Stimulated activated CD8-positive, alpha-beta memory T cell treated with anti-CD3 and anti-CD28 coated beads, Interleukin-15, amount 100 ng/mL, for 48 hours (primary cell): Measurements from ENCODE around the gene CHN1.

Experiments
- DNase-seq, 2 donors: peaks; one replicate each; pipeline ENCODE4 v3.0.0-alpha.2; 2020; ENCODE audit warnings: low read depth in 2 of 2

Gene CHN1

DNA sequence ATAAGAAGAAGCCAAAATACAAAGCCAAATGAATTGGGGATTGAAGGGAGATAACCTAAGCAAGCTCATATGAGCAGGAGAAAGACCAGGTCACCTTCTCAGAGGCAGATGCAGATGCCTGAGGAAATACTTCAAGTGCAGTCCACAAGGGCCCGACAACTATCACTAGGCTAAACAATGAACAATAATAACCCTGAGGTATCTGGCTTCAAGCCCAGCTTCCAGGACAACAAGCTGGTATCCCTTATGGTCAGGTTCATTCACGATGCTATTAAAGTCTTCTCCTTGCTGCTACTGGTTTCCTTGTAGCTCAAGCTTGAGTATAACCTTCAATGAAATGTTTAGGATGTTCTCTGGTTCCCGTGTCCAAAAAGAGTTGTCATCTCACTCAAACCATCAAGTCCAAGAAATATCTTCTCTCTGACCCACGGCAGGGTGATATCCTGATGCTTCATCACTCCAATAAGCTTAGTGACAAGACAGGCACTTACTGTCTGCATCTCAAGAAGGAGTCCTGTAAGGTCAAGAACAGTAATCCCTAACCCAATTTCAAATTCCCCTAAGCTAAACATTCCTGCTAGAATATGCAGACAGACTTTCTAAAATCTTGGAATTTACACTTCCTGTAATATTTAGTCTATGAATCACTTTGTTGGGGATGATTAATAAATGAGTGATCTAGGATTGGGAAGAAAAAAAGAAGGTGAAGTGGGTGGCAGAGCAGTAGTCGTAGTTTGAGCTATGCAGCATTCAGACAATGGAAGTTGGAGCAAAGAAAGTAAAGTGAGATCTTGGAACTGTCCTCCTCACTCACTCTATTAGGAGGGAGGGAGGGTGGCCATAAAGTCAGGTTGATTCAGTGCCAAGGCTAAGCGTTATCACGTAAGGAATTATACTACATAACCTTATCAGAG is 33.1 kb downstream of the CHN1 start:
- DNase-seq, result no peak

- no peak for DNase-seq
Measured at GRCh38 chr2:174970092-174970491, 35.1 kb downstream of the CHN1 start.

DNA sequence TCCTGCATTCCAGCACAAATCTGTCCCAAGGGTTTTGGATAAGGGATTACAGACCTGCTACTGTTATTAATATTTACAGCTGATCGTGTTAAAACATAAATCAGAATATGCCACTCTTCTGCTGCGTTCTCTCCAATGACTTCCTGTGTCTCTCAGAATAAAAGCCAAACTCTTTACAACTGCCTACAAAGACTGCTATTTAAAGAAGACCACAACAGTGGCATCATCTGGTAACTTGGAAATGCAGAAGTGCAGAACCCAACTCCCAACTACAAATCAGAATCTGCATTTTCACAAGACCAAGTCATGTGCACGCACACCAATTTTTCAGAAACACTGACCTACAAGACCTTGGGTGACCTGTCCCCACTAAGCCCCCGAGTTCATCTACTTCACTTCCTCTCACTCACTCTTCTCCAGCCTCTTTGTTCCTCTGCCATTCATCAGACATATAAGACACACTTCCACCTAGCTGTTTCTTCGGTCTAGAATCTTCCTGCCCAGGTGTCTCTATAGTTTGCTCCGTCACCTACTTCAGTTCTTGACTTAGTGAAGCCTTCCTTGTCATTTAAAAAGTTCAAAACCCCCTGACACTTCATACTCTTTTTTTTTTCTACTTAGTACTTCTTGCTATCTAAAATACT is 36.0 kb downstream of the CHN1 start:
- no peak for DNase-seq

- no peak for DNase-seq
Measured at GRCh38 chr2:174967691-174968260, 37.4 kb downstream of the CHN1 start.

GRCh38 chr2:174967086-174967485 is 38.1 kb downstream of the CHN1 start:
- no peak for DNase-seq

DNA sequence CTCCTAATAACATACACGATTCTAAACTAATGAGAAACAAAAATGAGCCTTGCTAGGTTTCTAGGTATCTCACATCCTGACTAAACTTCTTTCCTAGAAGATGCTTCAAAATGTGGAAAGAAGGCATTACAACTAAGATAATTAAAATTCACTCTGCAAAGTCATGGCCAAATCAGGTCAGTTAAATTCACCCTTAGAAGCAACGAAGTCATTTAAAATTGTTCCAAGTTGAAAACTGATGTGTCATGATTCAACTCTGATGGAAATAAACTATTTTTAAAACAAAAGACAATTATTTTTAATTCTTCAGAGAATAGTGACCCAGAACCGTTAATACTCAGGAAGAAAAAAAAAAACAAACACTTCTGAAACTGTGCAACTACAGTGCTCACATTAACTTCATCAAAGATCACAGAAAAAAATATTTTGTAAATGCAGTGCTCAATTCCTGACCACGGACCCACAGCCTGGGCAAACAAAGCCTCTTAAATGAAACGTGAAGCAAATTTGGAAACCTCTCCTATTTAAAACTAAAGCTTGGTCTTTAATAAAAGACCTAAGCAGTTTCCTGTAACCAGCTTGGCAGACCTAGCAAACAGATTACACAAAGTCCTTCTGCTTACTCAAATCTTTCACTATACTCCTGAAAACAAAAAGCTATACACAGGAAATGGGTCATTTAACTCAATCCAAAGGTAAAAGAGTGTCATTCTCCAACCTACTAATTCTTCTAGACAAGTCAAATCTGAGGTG is 39.0 kb downstream of the CHN1 start:
- no peak for DNase-seq

DNA sequence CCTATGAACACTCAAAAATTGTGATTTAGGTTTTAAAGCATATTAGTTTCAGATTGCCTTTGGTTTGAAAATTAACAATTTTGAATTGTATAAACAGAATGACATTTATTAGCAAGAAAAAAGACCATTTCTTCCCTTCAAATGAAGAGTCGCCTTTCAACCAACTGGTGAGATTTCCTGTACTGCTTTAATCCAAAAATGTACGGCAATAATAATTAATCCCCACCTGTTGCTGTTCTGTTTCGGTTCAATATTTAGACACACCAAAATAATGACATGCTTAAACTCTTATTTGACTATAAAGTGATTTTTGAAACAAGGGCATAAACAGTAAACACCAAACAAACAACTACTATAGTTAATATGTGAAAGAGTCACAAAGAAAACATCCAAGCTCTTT is 39.6 kb downstream of the CHN1 start:
- DNase-seq, result no peak

GRCh38 chr2:174964404-174964803 is 40.8 kb downstream of the CHN1 start:
- DNase-seq, result no peak

DNA sequence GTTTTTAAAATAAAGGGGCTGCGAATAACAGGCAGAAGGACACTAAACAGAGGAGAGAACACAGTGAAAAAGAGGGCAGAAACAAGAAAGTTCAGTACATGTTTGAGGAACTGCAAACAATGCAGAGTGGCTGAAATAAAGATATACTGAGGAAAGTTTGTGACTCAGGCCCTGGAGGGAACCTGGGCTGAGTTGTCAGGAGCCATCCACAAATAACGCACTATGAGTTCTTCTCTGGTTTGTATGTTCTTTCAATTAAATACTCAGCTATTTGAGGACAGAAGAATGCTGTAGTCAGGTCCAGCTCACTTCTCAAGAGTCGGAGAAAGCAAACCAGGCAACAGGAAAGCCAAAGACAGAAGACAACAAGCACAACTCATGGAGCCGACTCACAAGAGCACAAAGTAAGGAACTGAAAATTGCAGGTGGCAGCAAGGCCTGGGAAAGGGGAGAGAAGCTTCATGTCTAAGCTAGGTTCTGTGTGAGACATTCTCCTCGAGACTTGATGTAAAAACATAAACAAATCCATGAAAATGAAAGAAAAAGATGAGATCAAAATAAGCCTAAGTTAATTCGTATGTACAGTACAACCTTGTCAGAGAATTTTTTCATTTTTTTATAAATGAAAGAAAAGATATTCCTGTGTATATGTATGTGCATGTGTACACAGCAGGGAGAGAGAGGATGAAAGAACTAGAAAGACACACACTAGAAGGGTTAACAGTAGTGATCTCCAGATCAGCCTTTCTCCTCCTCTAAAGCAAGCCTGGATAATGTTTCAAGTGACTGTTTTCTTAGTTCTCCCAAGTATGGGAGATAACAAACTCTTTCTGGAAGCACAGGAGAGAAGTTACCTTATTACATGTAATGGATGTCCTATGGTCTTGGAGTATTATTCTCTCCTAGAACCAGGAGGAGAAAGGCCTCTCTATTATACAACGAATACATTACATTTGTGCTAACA is 41.5 kb downstream of the CHN1 start:
- no peak for DNase-seq

- no peak for DNase-seq
Measured at GRCh38 chr2:174959787-174960186, 45.4 kb downstream of the CHN1 start.

- DNase-seq, result no peak
Measured at GRCh38 chr2:174957050-174957449, 48.1 kb downstream of the CHN1 start.

GRCh38 chr2:174952607-174953006 is 52.6 kb downstream of the CHN1 start:
- DNase-seq, result no peak

DNA sequence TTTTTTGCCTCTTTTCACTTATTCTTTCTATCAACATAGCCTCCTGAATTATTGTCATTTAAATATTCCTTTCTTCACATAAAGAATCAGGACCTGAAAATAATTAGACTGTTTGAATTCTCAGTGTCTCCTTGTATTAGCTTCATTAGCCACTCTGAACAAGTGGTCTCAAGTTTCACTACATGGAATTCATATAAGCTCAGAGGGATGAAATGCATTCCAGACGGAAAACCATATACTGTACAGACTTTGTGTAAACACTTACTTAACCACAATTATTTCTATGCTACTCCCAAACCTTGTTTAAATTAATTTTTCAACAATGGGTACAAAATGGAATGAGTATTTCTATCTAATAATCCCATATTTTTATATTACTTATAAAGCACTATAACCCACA is 53.4 kb downstream of the CHN1 start:
- DNase-seq, result no peak

DNA sequence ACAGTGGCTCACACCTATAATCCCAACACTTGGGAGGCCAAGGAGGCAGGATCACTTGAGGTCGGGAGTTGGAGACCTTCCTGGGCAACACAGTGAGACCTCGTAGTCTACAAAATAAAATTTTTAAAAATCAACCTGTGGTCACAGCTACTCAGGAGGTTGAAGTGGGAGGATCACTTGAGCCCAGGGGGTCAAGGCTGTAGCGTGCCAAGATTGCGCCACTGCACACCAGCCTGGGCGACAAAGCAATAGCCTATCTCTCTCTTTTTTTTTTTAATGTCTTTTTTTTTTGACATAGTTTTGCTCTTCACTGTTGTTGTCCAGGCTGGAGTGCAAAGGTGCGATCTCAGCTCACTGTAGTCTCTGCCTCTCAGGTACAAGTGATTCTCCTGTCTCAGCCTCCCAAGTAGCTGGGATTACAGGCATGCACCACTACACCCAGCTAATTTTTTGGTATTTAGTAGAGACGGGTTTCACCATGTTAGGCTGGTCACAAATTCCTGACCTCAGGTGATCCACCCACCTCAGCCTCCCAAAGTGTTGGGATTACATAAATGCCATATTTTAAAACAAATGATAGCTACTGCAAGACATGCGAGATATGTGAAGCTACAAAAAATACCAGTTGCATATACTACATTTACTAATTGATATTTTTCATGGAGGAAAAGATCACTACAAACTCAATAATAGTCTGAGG is 55.0 kb downstream of the CHN1 start:
- DNase-seq, result no peak

GRCh38 chr2:174945601-174946260 is 59.5 kb downstream of the CHN1 start:
- no peak for DNase-seq

DNA sequence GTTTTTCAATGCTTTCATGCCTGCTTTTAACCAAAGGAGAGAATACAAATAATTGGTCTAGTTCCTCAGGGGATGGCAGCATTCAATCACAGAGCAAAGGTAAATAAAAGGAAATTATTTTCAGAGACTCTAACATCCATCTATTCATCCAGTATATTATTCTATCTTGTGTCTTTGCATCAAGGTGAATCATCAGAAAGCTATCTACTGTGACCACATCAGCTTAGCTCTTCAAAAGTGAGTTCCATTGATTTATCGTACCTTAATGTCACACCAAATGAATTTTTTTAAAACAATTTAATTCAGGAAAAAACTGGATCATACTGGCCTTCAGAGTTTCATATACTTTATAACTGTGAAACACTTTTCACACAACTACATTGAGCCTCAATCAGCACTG is 66.1 kb downstream of the CHN1 start:
- no peak for DNase-seq

DNA sequence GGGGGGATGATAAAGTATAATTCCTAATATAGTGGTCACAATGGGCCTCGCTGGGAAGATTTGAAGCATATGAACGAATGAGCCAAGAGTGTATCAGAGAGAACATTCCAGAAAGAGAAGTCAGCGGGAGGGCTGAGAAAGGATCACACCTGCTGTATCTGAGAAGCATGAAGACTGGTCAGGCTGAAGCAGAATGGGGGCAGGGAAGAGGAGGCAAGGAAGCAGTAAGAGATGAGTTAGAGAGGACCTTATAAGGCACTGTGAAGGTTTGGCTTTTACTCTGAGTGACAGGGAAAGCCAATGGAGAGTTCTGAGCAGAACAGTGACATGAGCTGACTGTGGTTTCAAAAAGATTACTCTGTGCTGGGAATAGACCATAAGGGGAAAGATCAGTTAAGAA is 73.5 kb downstream of the CHN1 start:
- DNase-seq, result no peak

DNA sequence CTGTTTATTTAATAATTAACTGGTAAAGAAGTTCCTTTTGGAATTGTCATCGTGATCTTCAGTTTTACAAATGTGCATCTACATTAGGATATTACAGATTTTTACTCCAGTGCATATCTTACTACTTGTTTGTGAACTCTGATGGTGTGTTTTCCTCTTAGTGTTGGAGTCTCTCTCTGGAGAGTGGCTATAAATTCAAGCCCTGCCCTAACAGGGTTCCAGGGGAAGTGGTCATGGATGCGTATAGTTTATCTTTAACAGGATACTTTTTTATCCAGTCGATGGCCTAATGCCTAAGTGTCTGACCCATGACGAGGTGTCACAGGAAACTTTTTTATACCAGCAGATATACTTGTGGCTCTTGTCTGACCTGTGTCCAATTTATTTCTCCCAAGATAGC is 75.4 kb downstream of the CHN1 start:
- no peak for DNase-seq

DNA sequence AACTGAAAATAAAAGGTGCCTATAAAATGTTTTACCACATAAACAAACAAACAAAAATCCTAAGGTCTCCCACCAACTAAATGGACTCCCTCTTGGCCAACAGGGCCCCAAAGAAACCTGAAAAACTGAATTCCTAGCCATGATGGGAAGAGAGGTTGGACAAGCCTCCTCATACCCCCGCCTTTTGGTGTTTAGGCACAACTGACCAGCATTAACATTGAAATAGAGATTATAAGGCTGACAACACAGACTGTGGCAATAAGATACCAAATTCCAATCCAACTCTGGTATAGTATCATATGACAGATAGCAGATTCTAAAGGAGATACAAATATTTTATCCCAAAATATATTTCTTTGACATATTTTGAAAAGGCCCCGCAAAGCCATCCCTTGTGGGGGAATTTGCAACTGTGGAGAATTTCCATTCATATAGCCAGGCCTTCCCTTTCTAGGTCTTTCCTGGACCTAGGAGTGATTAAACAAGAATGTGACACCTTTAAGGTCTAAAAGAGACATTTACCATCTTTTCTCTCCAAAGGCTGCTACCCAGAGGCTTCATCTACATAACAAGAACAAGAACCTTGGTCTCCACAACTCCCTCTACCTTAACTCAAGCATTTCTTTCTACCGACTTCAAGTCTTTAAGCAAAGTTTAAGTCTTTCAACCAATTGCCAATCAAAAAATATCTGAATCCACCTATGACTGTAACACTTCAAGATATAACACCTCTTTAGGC is 80.0 kb downstream of the CHN1 start:
- DNase-seq, result no peak
